B cell (primary cell): ENCODE data around the gene SNCAIP. TPM values are rescaled to one million over a fixed set of nuclear protein-coding genes. Genes with fewer than 3 reads are reported as not detected.

Source experiments
- ATAC-seq: fragments of 200-7000 bp; cut with Tn5 transposase; one replicate; pipeline ENCODE4 v1.10.0; 2021; ENCODE audit warnings: low read depth, mild to moderate bottlenecking, moderate number of reproducible peaks, moderate library complexity
- CTCF ChIA-PET: fragments of 350-600 bp; sonication (Branson Sonifier 250); formaldehyde crosslinking; loops from one replicate; lab custom pipeline; 2021; ENCODE audit warnings: antibody characterized with exemption, inconsistent platforms; lab: Charles Lee
- POLR2A ChIA-PET: fragments of 350-600 bp; sonication (Branson Sonifier 250); formaldehyde crosslinking; loops from one replicate; lab custom pipeline; 2021; ENCODE audit warnings: antibody characterized with exemption; lab: Charles Lee
- DNase-seq: peaks from one replicate; pipeline ENCODE4 v3.0.0; 2013
- H2AFZ ChIP-seq: 2 replicates; pipeline ENCODE4 v1.6.1; 2012; ENCODE audit warnings: mild to moderate bottlenecking, low read depth, low read length; ENCODE audit not compliant: insufficient read depth, poor library complexity, severe bottlenecking
- H3K27ac ChIP-seq, 2 donors: 1 replicate in 1 of 2; 2 replicates in 1 of 2; pipeline ENCODE4 v1.5.1; 2012 to 2013; ENCODE audit warnings: low read length in 2 of 2, mild to moderate bottlenecking in 2 of 2, moderate library complexity in 1 of 2
- H3K27me3 ChIP-seq, 4 experiments: fragments of 200-600 bp in 1 of 4; sonication (generic) in 1 of 4; replicated peaks in 1 of 4; 1 replicate in 2 of 4; 2 replicates in 2 of 4; pipeline versions ENCODE4 v1.6.1 to v1.7.0; 2013 to 2016; ENCODE audit warnings: low read length in 3 of 4, mild to moderate bottlenecking in 2 of 4, mixed read lengths in 1 of 4, moderate library complexity in 1 of 4; ENCODE audit not compliant: insufficient read depth in 4 of 4, control insufficient read depth in 3 of 4; ENCODE audit errors: control extremely low read depth in 1 of 4
- H3K36me3 ChIP-seq, 2 experiments: replicated peaks in 1 of 2; 1 replicate in 1 of 2; 2 replicates in 1 of 2; pipeline versions ENCODE4 v1.6.1 to v1.7.1; 2013; ENCODE audit warnings: low read length in 1 of 2; ENCODE audit not compliant: insufficient read depth in 2 of 2, control insufficient read depth in 1 of 2; ENCODE audit errors: control extremely low read depth in 1 of 2, extremely low read depth in 1 of 2
- H3K4me1 ChIP-seq, 2 donors: fragments of 200-600 bp in 1 of 2; sonication (generic) in 1 of 2; 1 replicate in 1 of 2; 2 replicates in 1 of 2; pipeline versions ENCODE4 v1.5.1 to v1.6.1; 2013 to 2017; ENCODE audit warnings: low read length in 2 of 2; ENCODE audit not compliant: control insufficient read depth in 2 of 2, insufficient read depth in 2 of 2
- H3K4me2 ChIP-seq: replicated peaks from 2 replicates; pipeline ENCODE3; 2012; ENCODE audit warnings: mild to moderate bottlenecking, low read depth, low read length; ENCODE audit not compliant: poor library complexity, severe bottlenecking
- H3K4me3 ChIP-seq, 5 experiments: fragments of 200-600 bp in 1 of 5; sonication (generic) in 1 of 5; 1 replicate in 3 of 5; 2 replicates in 2 of 5; pipeline versions ENCODE4 v1.5.1 to v1.7.0; 2011 to 2016; ENCODE audit warnings: low read length in 4 of 5, mild to moderate bottlenecking in 4 of 5, low read depth in 2 of 5, control low read depth in 1 of 5, moderate library complexity in 1 of 5; ENCODE audit not compliant: insufficient read depth in 1 of 5; ENCODE audit errors: control extremely low read depth in 1 of 5, extremely low read depth in 1 of 5
- H3K79me2 ChIP-seq: fragments of 200-600 bp; sonication (generic); one replicate; pipeline ENCODE4 v1.6.0; 2016; ENCODE audit warnings: low read length; ENCODE audit not compliant: control insufficient read depth, insufficient read depth
- H3K9ac ChIP-seq: fragments of 200-600 bp; sonication (generic); 2 replicates; pipeline ENCODE4 v1.6.1; 2017; ENCODE audit warnings: mild to moderate bottlenecking, low read length, moderate library complexity
- H3K9me3 ChIP-seq, 3 donors: one replicate each; pipeline versions ENCODE4 v1.6.1 to v1.7.1; 2013; ENCODE audit warnings: low read length in 2 of 3; ENCODE audit not compliant: control insufficient read depth in 2 of 3, insufficient read depth in 1 of 3; ENCODE audit errors: control extremely low read depth in 1 of 3
- H4K20me1 ChIP-seq: 2 replicates; pipeline ENCODE4 v1.6.0; 2012; ENCODE audit warnings: mild to moderate bottlenecking, low read length; ENCODE audit not compliant: insufficient read depth, control insufficient read depth, poor library complexity, severe bottlenecking
- H3K27ac Mint-ChIP-seq: one replicate; pipeline ENCODE4 v1.8.0; 2021; ENCODE audit warnings: mixed read lengths
- H3K27me3 Mint-ChIP-seq: one replicate; pipeline ENCODE4 v1.8.0; 2021; ENCODE audit warnings: mixed read lengths
- H3K4me1 Mint-ChIP-seq: one replicate; pipeline ENCODE4 v1.8.0; 2021; ENCODE audit warnings: mixed read lengths
- H3K4me3 Mint-ChIP-seq: one replicate; pipeline ENCODE4 v1.8.0; 2021; ENCODE audit warnings: mixed read lengths
- H3K9me3 Mint-ChIP-seq: one replicate; pipeline ENCODE4 v1.8.0; 2022; ENCODE audit warnings: mixed read lengths; ENCODE audit not compliant: insufficient read depth
- EZH2 ChIP-seq: IDR thresholded peaks from 2 replicates; pipeline ENCODE4 v1.6.1; 2012; ENCODE audit warnings: borderline replicate concordance, low read depth, mild to moderate bottlenecking, moderate library complexity, low read length; ENCODE audit not compliant: insufficient read depth, poor library complexity, severe bottlenecking
- WGBS: methylation state at CpG from one replicate; pipeline ENCODE4 v1.1.5; 2013; ENCODE audit warnings: missing lambda C conversion rate; ENCODE audit not compliant: insufficient coverage; 5-methylcytosine and 5-hydroxymethylcytosine counted together
- intact Hi-C: fragments of 100-400 bp; cut with micrococcal nuclease; formaldehyde crosslinking; loops from one replicate; pipeline ENCODE4 v1.10.0; 2022
- polyA plus RNA-seq: library from polyadenylated mRNA; depleted of rRNA; stranded (reverse); fragments of >200 nt; gene quantifications from 2 replicates; pipeline ENCODE4 v1.2.3, GENCODE V29; 2012
- total RNA-seq, 2 donors: library from RNA; stranded (reverse); fragments of 120-200 nt in 1 of 2; gene quantifications; 1 replicate in 1 of 2; 2 replicates in 1 of 2; pipeline versions ENCODE4 v1.2.3 to v1.2.4, GENCODE V29; 2013 to 2022
- TF ChIP-seq, protein P1 (sequence below): fragments of 200-600 bp; IDR thresholded peaks from one replicate; pipeline ENCODE4 v1.8.0; 2022; ENCODE audit warnings: antibody characterized with exemption, mild to moderate bottlenecking

SNCAIP gene
- total and polyA plus RNA-seq, 2 donors (not counting 1 experiment from before 2014, with no cell fraction given), result not detected

DNA sequence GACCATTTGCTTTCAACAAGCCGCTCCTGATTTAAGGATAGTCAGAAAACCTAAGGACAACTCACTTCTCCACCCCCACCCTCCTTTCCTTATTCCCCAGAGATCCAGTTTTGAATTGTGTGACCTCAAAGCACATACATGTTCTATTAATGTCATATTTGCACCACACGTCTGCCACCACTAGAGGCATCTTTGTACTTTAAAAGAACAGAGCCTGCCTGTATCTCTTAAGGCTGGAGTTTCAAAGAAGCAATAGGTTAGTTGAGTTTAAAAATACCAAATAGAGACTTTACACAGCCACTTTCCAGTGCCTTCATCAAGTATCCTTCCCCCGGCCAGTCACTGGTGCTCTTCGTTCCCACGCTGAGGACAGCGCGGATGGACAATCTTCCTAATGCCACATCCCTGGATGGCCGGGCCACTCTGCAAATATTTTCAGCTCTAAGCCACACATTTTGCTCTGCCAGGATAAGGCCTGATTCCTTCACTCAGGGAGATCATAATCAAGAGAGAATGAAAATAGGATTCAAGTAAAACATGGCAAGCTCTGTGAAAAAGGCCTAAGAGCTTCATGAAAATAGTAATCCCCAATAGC, 146.3 kb downstream of the SNCAIP start:
- TF ChIP-seq, protein P1, sequence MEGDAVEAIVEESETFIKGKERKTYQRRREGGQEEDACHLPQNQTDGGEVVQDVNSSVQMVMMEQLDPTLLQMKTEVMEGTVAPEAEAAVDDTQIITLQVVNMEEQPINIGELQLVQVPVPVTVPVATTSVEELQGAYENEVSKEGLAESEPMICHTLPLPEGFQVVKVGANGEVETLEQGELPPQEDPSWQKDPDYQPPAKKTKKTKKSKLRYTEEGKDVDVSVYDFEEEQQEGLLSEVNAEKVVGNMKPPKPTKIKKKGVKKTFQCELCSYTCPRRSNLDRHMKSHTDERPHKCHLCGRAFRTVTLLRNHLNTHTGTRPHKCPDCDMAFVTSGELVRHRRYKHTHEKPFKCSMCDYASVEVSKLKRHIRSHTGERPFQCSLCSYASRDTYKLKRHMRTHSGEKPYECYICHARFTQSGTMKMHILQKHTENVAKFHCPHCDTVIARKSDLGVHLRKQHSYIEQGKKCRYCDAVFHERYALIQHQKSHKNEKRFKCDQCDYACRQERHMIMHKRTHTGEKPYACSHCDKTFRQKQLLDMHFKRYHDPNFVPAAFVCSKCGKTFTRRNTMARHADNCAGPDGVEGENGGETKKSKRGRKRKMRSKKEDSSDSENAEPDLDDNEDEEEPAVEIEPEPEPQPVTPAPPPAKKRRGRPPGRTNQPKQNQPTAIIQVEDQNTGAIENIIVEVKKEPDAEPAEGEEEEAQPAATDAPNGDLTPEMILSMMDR, result peak; percentile 62
- no peak for TF ChIP-seq EZH2
- no peaks in the 10 kb centered on the region for H3K9me3 Mint-ChIP-seq
- no peak overlapping the region for H2AFZ ChIP-seq

DNA sequence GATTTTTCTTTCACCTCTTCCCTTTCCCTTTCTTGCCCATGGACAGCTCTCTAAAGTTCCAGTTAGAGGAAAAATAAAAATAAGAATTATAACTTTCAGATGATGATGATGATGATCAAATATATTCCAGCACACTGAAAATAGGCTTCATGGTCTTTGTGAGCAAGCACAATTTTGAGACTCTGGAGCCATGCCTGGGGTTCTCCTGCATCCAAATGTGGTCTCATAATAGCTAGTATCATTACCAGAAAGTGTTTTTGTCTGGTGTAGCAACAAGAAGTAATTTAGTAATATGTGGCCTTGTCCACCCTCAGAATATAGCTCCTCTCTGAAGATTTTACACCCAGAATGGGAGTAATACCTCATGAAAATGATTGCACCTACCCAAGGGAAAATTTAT, 150.4 kb downstream of the SNCAIP start:
- no peak overlapping the region for H3K9ac ChIP-seq
- no peak overlapping the region for H3K27ac ChIP-seq
- no peak overlapping the region for H3K4me3 Mint-ChIP-seq
- H3K27me3 ChIP-seq, result no peaks in the 10 kb centered on the region
- ATAC-seq (no peak), DNase-seq (no peak)
- no peaks in the 10 kb centered on the region for H3K36me3 ChIP-seq
- H3K4me2 ChIP-seq, result no peak overlapping the region
- H4K20me1 ChIP-seq, result no peaks in the 10 kb centered on the region
- H3K4me1 Mint-ChIP-seq, result no peaks in the 10 kb centered on the region
- TF ChIP-seq EZH2, result no peak
- TF ChIP-seq, protein P1, result no peak
- ChIA-PET CTCF (interaction anchor here (1.0 kb wide), 1 partner anchor 9 kb away, joined by 3 read pairs; no protein-coding TSS in a partner anchor), POLR2A (no interaction called here)
- no peaks in the 10 kb centered on the region for H3K9me3 Mint-ChIP-seq
- H3K9me3 ChIP-seq, result no peaks in the 10 kb centered on the region
- no peak overlapping the region for H3K27ac Mint-ChIP-seq
- H3K4me1 ChIP-seq, result no peaks in the 10 kb centered on the region
- H3K27me3 Mint-ChIP-seq, result peaks cover 23% of the 10 kb centered on the region
- intact Hi-C loops, result no loop called here
- no peak overlapping the region for H2AFZ ChIP-seq
- no peak overlapping the region for H3K4me3 ChIP-seq
- H3K79me2 ChIP-seq, result no peaks in the 10 kb centered on the region

More for the DNA sequence above, 146.3 kb downstream of the SNCAIP start:
- H3K4me1 Mint-ChIP-seq, result no peaks in the 10 kb centered on the region
- no peak overlapping the region for H3K4me3 ChIP-seq
- no peak overlapping the region for H3K4me2 ChIP-seq
- H3K9me3 ChIP-seq, result no peaks in the 10 kb centered on the region
- POLR2A ChIA-PET, result no interaction called here
- no peaks in the 10 kb centered on the region for H3K36me3 ChIP-seq
- no peaks in the 10 kb centered on the region for H4K20me1 ChIP-seq
- no peak overlapping the region for H3K27ac Mint-ChIP-seq
- H3K4me3 Mint-ChIP-seq, result no peak overlapping the region
- CTCF ChIA-PET, result no interaction called here
- no peaks in the 10 kb centered on the region for H3K79me2 ChIP-seq
- ATAC-seq (no peak), DNase-seq (peak; percentile 8)
- H3K4me1 ChIP-seq, result no peaks in the 10 kb centered on the region
- peaks cover 23% of the 10 kb centered on the region for H3K27me3 Mint-ChIP-seq
- intact Hi-C loops, result no loop called here
- WGBS, result 88% methylated on average over 4 of the region's 8 CpGs
- H3K9ac ChIP-seq, result no peak overlapping the region
- no peaks in the 10 kb centered on the region for H3K27me3 ChIP-seq
- no peak overlapping the region for H3K27ac ChIP-seq
